GM12892 (cell line): ENCODE results near the gene ATP5ME.

Experiments
- POLR2A ChIP-seq: IDR thresholded peaks from 2 replicates; pipeline ENCODE4 v1.6.1; 2011; ENCODE audit warnings: low read depth, low read length, control low read depth
- POLR2AphosphoS5 ChIP-seq: IDR thresholded peaks from 2 replicates; pipeline ENCODE4 v1.6.1; 2011; ENCODE audit warnings: low read depth, low read length, control low read depth

GRCh38 chr4:683247-683897 is 9.3 kb upstream of the ATP5ME start:
- TF ChIP-seq POLR2AphosphoS5 (no peak), POLR2A (no peak)
